ENCODE measurements around the gene RAP1GAP.

RAP1GAP gene

GRCh38 chr1:21624571-21625389 lies 44.4 kb downstream of the RAP1GAP start:
- no peak for DNase-seq

GRCh38 chr1:21623410-21623961 lies 45.7 kb downstream of the RAP1GAP start:
- DNase-seq, result no peak

GRCh38 chr1:21622466-21623315 lies 46.5 kb downstream of the RAP1GAP start:
- DNase-seq, result peak; percentile 57 to 72

GRCh38 chr1:21621761-21622436 lies 47.3 kb downstream of the RAP1GAP start:
- no peak for DNase-seq

GRCh38 chr1:21621051-21621450 lies 48.1 kb downstream of the RAP1GAP start:
- no peak for DNase-seq

- DNase-seq, result no peak
Measured at GRCh38 chr1:21620496-21620895, 48.7 kb downstream of the RAP1GAP start.

- DNase-seq, result no peak
Measured at GRCh38 chr1:21620011-21620410, 49.1 kb downstream of the RAP1GAP start.

- no peak for DNase-seq
Measured at GRCh38 chr1:21619375-21619947, 49.7 kb downstream of the RAP1GAP start.

GRCh38 chr1:21618561-21619374 lies 50.4 kb downstream of the RAP1GAP start:
- DNase-seq, result no peak

GRCh38 chr1:21618059-21618458 lies 51.1 kb downstream of the RAP1GAP start:
- DNase-seq, result no peak

- no peak for DNase-seq
Measured at GRCh38 chr1:21617126-21617738, 51.9 kb downstream of the RAP1GAP start.

GRCh38 chr1:21616372-21616771 lies 52.8 kb downstream of the RAP1GAP start:
- no peak for DNase-seq

GRCh38 chr1:21614419-21615115 lies 54.6 kb downstream of the RAP1GAP start:
- DNase-seq, result no peak

- no peak for DNase-seq
Measured at GRCh38 chr1:21613072-21613867, 55.9 kb downstream of the RAP1GAP start.

- no peak for DNase-seq
Measured at GRCh38 chr1:21612057-21612456, 57.1 kb downstream of the RAP1GAP start.

- DNase-seq, result no peak
Measured at GRCh38 chr1:21610989-21611785, 58.0 kb downstream of the RAP1GAP start.

- no peak for DNase-seq
Measured at GRCh38 chr1:21610027-21610426, 59.1 kb downstream of the RAP1GAP start.

GRCh38 chr1:21608798-21609197 lies 60.4 kb downstream of the RAP1GAP start:
- no peak for DNase-seq

All from stimulated activated CD4-positive, alpha-beta T cell treated with anti-CD3 and anti-CD28 coated beads, Interleukin-2, amount 100 ng/mL, for 24 hours (primary cell).